Peyer's patch (tissue), 4 donors: Measurements from ENCODE around the gene PEX10. TPM values are rescaled to one million over a fixed set of nuclear protein-coding genes. Genes with fewer than 3 reads are reported as not detected.

Experiments
- DNase-seq, 3 donors: peaks; one replicate each; pipeline ENCODE4 v3.0.0-alpha.2; 2017 to 2019
- H3K27ac ChIP-seq, 4 donors: fragments of 200-600 bp; sonication (generic); one replicate each; pipeline ENCODE4 v1.5.1; 2016 to 2019
- H3K27me3 ChIP-seq, 2 donors: fragments of 200-600 bp; sonication (generic); one replicate each; pipeline ENCODE4 v1.5.1; 2019
- H3K36me3 ChIP-seq, 3 donors: fragments of 200-600 bp; sonication (generic); one replicate each; pipeline ENCODE4 v1.5.1; 2016 to 2019
- H3K4me1 ChIP-seq, 4 donors: fragments of 200-600 bp; sonication (generic); one replicate each; pipeline ENCODE4 v1.5.1; 2016 to 2019
- H3K4me3 ChIP-seq, 4 donors: fragments of 200-600 bp; sonication (generic); 1 replicate in 3 of 4; 2 replicates in 1 of 4; pipeline ENCODE4 v1.5.1; 2016 to 2019; ENCODE audit warnings: mild to moderate bottlenecking in 1 of 4
- H3K9me3 ChIP-seq, 4 donors: fragments of 200-600 bp; sonication (generic); one replicate each; pipeline ENCODE4 v1.5.1; 2016 to 2019; ENCODE audit warnings: mild to moderate bottlenecking in 1 of 4
- POLR2A ChIP-seq, 2 donors: fragments of 450-650 bp; IDR thresholded peaks; one replicate each; pipeline ENCODE4 v1.5.1; 2017; ENCODE audit warnings: antibody characterized with exemption in 2 of 2, mild to moderate bottlenecking in 2 of 2, moderate library complexity in 2 of 2
- total RNA-seq, 4 donors: library from RNA; depleted of rRNA; stranded (reverse); fragments of >200 nt; gene quantifications; one replicate each; pipeline ENCODE4 v1.1.0, GENCODE V29; 2016
- TF ChIP-seq, protein P1 (sequence below), 6 experiments: fragments of 450-650 bp in 4 of 6; fragments of 200-600 bp in 2 of 6; sonication (generic) in 1 of 6; IDR thresholded peaks; one replicate each; pipeline ENCODE4 v1.5.1; 2017 to 2019; ENCODE audit warnings: antibody characterized with exemption in 6 of 6, mild to moderate bottlenecking in 3 of 6, moderate library complexity in 1 of 6

Gene PEX10
- total RNA-seq, 4 donors from 2014 or later = 16.9 to 29.6 (median 19.9) TPM

DNA sequence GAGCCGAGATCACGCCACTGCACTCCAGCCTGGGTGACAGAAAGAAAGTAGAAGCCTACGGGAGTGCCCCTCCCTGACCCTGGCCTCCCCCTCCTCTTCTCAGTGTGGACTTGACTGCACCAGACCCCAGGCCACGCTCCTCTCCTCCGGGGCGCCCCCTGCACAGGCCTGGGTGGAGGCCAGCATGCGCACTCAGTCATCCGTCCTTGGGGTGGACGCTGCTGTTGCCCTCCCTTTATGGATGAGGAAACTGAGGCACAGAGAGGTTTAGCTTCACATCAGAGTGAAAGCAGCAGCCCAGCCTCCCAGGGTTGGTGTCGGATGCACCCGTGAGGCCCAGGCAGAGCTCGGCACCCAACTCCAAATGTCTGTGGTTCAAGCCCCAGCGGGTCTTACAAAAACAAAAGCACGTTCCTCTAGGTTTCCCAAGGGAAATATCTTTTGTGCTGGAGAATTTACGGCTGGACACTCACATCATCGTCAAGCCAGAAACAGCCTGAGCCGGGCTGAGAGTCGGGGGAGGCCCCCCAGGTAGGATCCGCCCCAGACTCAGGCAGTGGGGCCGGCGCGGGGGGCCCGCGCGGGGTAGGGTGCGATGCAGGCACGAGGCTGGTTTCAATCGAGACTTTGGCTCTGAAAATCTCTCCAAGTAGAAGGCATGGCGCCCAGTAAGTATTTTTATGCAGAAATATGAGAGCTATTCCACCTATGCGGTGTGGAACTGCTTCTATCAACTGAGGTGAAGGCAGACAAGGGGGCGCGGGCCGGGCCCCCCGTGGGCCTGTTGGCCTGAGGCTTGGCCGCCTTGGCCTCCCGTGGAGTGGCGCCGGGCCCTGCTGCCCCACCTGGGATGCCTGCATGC, 57.6 kb downstream of the PEX10 start:
- no peak for TF ChIP-seq POLR2A (IDR thresholded peaks at IDR 0.05)
- TF ChIP-seq, protein P1, sequence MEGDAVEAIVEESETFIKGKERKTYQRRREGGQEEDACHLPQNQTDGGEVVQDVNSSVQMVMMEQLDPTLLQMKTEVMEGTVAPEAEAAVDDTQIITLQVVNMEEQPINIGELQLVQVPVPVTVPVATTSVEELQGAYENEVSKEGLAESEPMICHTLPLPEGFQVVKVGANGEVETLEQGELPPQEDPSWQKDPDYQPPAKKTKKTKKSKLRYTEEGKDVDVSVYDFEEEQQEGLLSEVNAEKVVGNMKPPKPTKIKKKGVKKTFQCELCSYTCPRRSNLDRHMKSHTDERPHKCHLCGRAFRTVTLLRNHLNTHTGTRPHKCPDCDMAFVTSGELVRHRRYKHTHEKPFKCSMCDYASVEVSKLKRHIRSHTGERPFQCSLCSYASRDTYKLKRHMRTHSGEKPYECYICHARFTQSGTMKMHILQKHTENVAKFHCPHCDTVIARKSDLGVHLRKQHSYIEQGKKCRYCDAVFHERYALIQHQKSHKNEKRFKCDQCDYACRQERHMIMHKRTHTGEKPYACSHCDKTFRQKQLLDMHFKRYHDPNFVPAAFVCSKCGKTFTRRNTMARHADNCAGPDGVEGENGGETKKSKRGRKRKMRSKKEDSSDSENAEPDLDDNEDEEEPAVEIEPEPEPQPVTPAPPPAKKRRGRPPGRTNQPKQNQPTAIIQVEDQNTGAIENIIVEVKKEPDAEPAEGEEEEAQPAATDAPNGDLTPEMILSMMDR (IDR thresholded peaks at IDR 0.05) = no peak
- Histone ChIP-seq H3K4me3 (no peak overlapping the region), H3K27ac (no peak overlapping the region), H3K27me3 (no peaks in the 10 kb centered on the region), H3K9me3 (no peaks in the 10 kb centered on the region), H3K36me3 (no peaks in the 10 kb centered on the region), H3K4me1 (no peaks in the 10 kb centered on the region)
- no peak for DNase-seq

Other genes with a start within 250 kb of the PEX10 start
- gene FAAP20, start 217.8 kb downstream of the PEX10 start, total RNA-seq = 10 to 100 TPM; 16.5 to 31.2 (median 25.4) TPM
- 10 to 100 TPM; 20.1 to 41.5 (median 37.1) TPM for gene SKI, start 184.2 kb downstream of the PEX10 start, total RNA-seq
- 10 to 100 TPM in 3 of 4 donors, 1 to 10 TPM in 1; 4.9 to 21.5 (median 15.9) TPM for gene MORN1, start 21.0 kb downstream of the PEX10 start, total RNA-seq
- gene RER1, start 20.7 kb downstream of the PEX10 start, total RNA-seq = 100 to 1,000 TPM in 3 of 4 donors, 10 to 100 TPM in 1; 42.9 to 141 (median 120) TPM
- 10 to 100 TPM in 2 of 4 donors, 1 to 10 TPM in 2; 2.5 to 18.3 (median 7.8) TPM for gene PLCH2, start 63.7 kb upstream of the PEX10 start, total RNA-seq
- gene PANK4, start 114.0 kb upstream of the PEX10 start, total RNA-seq = 10 to 100 TPM; 43.4 to 82.5 (median 70.5) TPM
- gene HES5, start 117.7 kb upstream of the PEX10 start, total RNA-seq = under 1 TPM in 1 of 4 donors, not detected in 3; 0.88 TPM
- gene TNFRSF14, start 143.8 kb upstream of the PEX10 start, total RNA-seq = 100 to 1,000 TPM; 231 to 532 (median 316) TPM
- 10 to 100 TPM; 41.3 to 79.5 (median 59.0) TPM for gene PRXL2B, start 174.2 kb upstream of the PEX10 start, total RNA-seq
- gene MMEL1, start 220.5 kb upstream of the PEX10 start, total RNA-seq = 10 to 100 TPM in 3 of 4 donors, 1 to 10 TPM in 1; 7.4 to 51.7 (median 27.4) TPM